Trophoblast cell (in vitro differentiated cells and primary cell): Measurements from ENCODE around the gene DUSP1. TPM values are rescaled to one million over a fixed set of nuclear protein-coding genes. Genes with fewer than 3 reads are reported as not detected.

ENCODE experiments used
- DNase-seq, 2 donors: peaks; one replicate each; pipeline ENCODE4 v3.0.0-alpha.2; 2016
- H2AFZ ChIP-seq: 2 replicates; pipeline ENCODE4 v1.6.1; 2013; ENCODE audit warnings: low read length, moderate library complexity, mild to moderate bottlenecking; ENCODE audit not compliant: insufficient read depth, poor library complexity
- H2AK5ac ChIP-seq: 2 replicates; pipeline ENCODE4 v1.6.1; 2013; ENCODE audit warnings: mild to moderate bottlenecking, low read length
- H2BK120ac ChIP-seq: 2 replicates; pipeline ENCODE4 v1.6.1; 2013; ENCODE audit warnings: low read length, mild to moderate bottlenecking, moderate library complexity; ENCODE audit not compliant: insufficient read depth, poor library complexity
- H2BK12ac ChIP-seq: 2 replicates; pipeline ENCODE4 v1.6.1; 2013; ENCODE audit warnings: mild to moderate bottlenecking, low read length, moderate library complexity
- H2BK5ac ChIP-seq: 2 replicates; pipeline ENCODE4 v1.6.1; 2013; ENCODE audit warnings: low read length, low read depth, moderate library complexity, mild to moderate bottlenecking; ENCODE audit not compliant: poor library complexity
- H3K14ac ChIP-seq: 2 replicates; pipeline ENCODE4 v1.6.1; 2013; ENCODE audit warnings: mild to moderate bottlenecking, low read length
- H3K18ac ChIP-seq: 2 replicates; pipeline ENCODE4 v1.6.1; 2013; ENCODE audit warnings: mild to moderate bottlenecking, low read length
- H3K23ac ChIP-seq: 2 replicates; pipeline ENCODE4 v1.6.1; 2013; ENCODE audit warnings: low read length
- H3K27ac ChIP-seq: 2 replicates; pipeline ENCODE4 v1.5.1; 2013; ENCODE audit warnings: low read depth, mild to moderate bottlenecking, inconsistent platforms, low read length, moderate library complexity
- H3K27me3 ChIP-seq: 2 replicates; pipeline ENCODE4 v1.6.1; 2013; ENCODE audit warnings: inconsistent platforms, mild to moderate bottlenecking, low read length, moderate library complexity; ENCODE audit not compliant: insufficient read depth
- H3K36me3 ChIP-seq, 2 experiments: 1 replicate in 1 of 2; 2 replicates in 1 of 2; pipeline ENCODE4 v1.6.1; 2013; ENCODE audit warnings: low read length in 2 of 2, mild to moderate bottlenecking in 2 of 2, moderate library complexity in 1 of 2; ENCODE audit not compliant: insufficient read depth in 2 of 2, control insufficient read depth in 1 of 2
- H3K4ac ChIP-seq: 2 replicates; pipeline ENCODE4 v1.6.1; 2013; ENCODE audit warnings: low read depth, mild to moderate bottlenecking, low read length, moderate library complexity
- H3K4me1 ChIP-seq, 2 experiments: 1 replicate in 1 of 2; 2 replicates in 1 of 2; pipeline ENCODE4 v1.6.1; 2013; ENCODE audit warnings: low read length in 2 of 2, mild to moderate bottlenecking in 2 of 2, moderate library complexity in 1 of 2; ENCODE audit not compliant: insufficient read depth in 2 of 2, control insufficient read depth in 1 of 2
- H3K4me2 ChIP-seq: 2 replicates; pipeline ENCODE4 v1.6.1; 2013; ENCODE audit warnings: inconsistent platforms, mild to moderate bottlenecking, low read length, moderate library complexity
- H3K4me3 ChIP-seq: 2 replicates; pipeline ENCODE4 v1.5.1; 2013; ENCODE audit warnings: mild to moderate bottlenecking, low read depth, low read length, inconsistent platforms
- H3K79me1 ChIP-seq: one replicate; pipeline ENCODE4 v1.6.1; 2013; ENCODE audit warnings: low read length
- H3K79me2 ChIP-seq: 2 replicates; pipeline ENCODE4 v1.6.1; 2013; ENCODE audit warnings: low read length, mild to moderate bottlenecking; ENCODE audit not compliant: control insufficient read depth, insufficient read depth, poor library complexity
- H3K9ac ChIP-seq: 2 replicates; pipeline ENCODE4 v1.6.1; 2013; ENCODE audit warnings: mild to moderate bottlenecking, low read length
- H3K9me3 ChIP-seq: 2 replicates; pipeline ENCODE4 v1.6.1; 2013; ENCODE audit warnings: low read depth, mild to moderate bottlenecking, control low read depth, inconsistent platforms, low read length; ENCODE audit not compliant: insufficient read depth
- H4K12ac ChIP-seq: 2 replicates; pipeline ENCODE4 v1.6.1; 2013; ENCODE audit warnings: low read depth, mild to moderate bottlenecking, low read length, moderate library complexity
- H4K8ac ChIP-seq: 2 replicates; pipeline ENCODE4 v1.6.1; 2013; ENCODE audit warnings: low read depth, mild to moderate bottlenecking, low read length, moderate library complexity
- H4K91ac ChIP-seq: one replicate; pipeline ENCODE4 v1.6.1; 2013; ENCODE audit warnings: low read depth, mild to moderate bottlenecking, low read length, moderate library complexity
- WGBS: extraction: QIAGEN DNeasy Blood & Tissue Kit; methylation state at CpG from one replicate; pipeline ENCODE4 v1.1.7; 2013; ENCODE audit warnings: missing lambda C conversion rate; ENCODE audit not compliant: insufficient read length, insufficient coverage; ENCODE audit errors: extremely low coverage; 5-methylcytosine and 5-hydroxymethylcytosine counted together
- polyA plus RNA-seq: library from polyadenylated mRNA; stranded (reverse); fragments of 200-250 nt; gene quantifications from 2 replicates; pipeline ENCODE4 v1.2.3, GENCODE V29; 2013

The DUSP1 gene
- polyA plus RNA-seq, result 12.0 and 12.4 TPM in 2 replicates

- Histone ChIP-seq H2AK5ac (peak within 1 kb of the TSS; percentile 93), H2BK5ac (peak within 1 kb of the TSS; percentile 92), H3K4me1 (peaks cover 13 to 18% of the 10 kb centered on the region in 2 experiments), H3K79me1 (peaks cover 19% of the 10 kb centered on the region), H3K27ac (peak within 1 kb of the TSS; percentile 74), H3K4me2 (peak within 1 kb of the TSS; percentile 87), H3K4ac (peak within 1 kb of the TSS; percentile 94), H3K23ac (no peak within 1 kb of the TSS), H4K91ac (peak within 1 kb of the TSS; percentile 97), H3K79me2 (peaks cover 10% of the 10 kb centered on the region), H3K18ac (peak within 1 kb of the TSS; percentile 99), H3K9ac (peak within 1 kb of the TSS; percentile 96), H4K8ac (peak within 1 kb of the TSS; percentile 92), H3K27me3 (no peaks in the 10 kb centered on the region), H4K12ac (peak within 1 kb of the TSS; percentile 94), H2BK12ac (peak within 1 kb of the TSS; percentile 67), H2BK120ac (peak within 1 kb of the TSS; percentile 97), H3K9me3 (no peaks in the 10 kb centered on the region), H3K4me3 (peak within 1 kb of the TSS; percentile 82), H2AFZ (peak within 1 kb of the TSS; percentile 89), H3K36me3 (peaks cover 10 to 16% of the 10 kb centered on the region in 2 experiments), H3K14ac (peak within 1 kb of the TSS; percentile 99)
- DNase-seq, result peak; percentile 96 to 99
- WGBS, result no CpG with 5 or more reads among the region's 89 CpGs
These were observed at the start of gene DUSP1 for GRCh38 chr5:172770675-172771438. TSS of gene DUSP1 (minus strand) at chr5:172771195. CDS start at chr5:172770952, 243 bp downstream.

- Histone ChIP-seq H2BK120ac (no peak overlapping the region), H3K9me3 (no peaks in the 10 kb centered on the region), H2BK5ac (no peak overlapping the region), H3K36me3 (no peaks in the 10 kb centered on the region), H3K9ac (no peak overlapping the region), H3K4me1 (no peaks in the 10 kb centered on the region), H3K14ac (no peak overlapping the region), H3K23ac (no peak overlapping the region), H2AFZ (no peak overlapping the region), H3K4me2 (no peak overlapping the region), H3K27me3 (no peaks in the 10 kb centered on the region), H4K91ac (no peak overlapping the region), H4K12ac (no peak overlapping the region), H3K4me3 (no peak overlapping the region), H3K79me1 (no peaks in the 10 kb centered on the region), H2AK5ac (no peak overlapping the region), H2BK12ac (no peak overlapping the region), H3K4ac (no peak overlapping the region), H3K27ac (no peak overlapping the region), H3K18ac (no peak overlapping the region), H4K8ac (no peak overlapping the region), H3K79me2 (no peaks in the 10 kb centered on the region)
- no CpG with 5 or more reads among the region's 16 CpGs for WGBS
- peak in 1 of 2 donors; percentile 30 for DNase-seq
These were observed 49.2 kb upstream of the DUSP1 start for GRCh38 chr5:172820046-172820767.

GRCh38 chr5:172819569-172819968, 48.6 kb upstream of the DUSP1 start:
- Histone ChIP-seq H4K8ac (no peak overlapping the region), H3K79me2 (no peaks in the 10 kb centered on the region), H3K27ac (no peak overlapping the region), H3K4me2 (no peak overlapping the region), H3K9ac (no peak overlapping the region), H2AFZ (no peak overlapping the region), H3K4me3 (no peak overlapping the region), H3K14ac (no peak overlapping the region), H3K23ac (no peak overlapping the region), H3K27me3 (no peaks in the 10 kb centered on the region), H4K91ac (no peak overlapping the region), H2BK120ac (no peak overlapping the region), H2BK5ac (no peak overlapping the region), H3K36me3 (no peaks in the 10 kb centered on the region), H3K4me1 (no peaks in the 10 kb centered on the region), H2BK12ac (no peak overlapping the region), H3K79me1 (no peaks in the 10 kb centered on the region), H3K18ac (no peak overlapping the region), H3K9me3 (no peaks in the 10 kb centered on the region), H3K4ac (no peak overlapping the region), H4K12ac (no peak overlapping the region), H2AK5ac (no peak overlapping the region)
- DNase-seq, result no peak
- no CpG with 5 or more reads among the region's 3 CpGs for WGBS

GRCh38 chr5:172818081-172818480, 47.1 kb upstream of the DUSP1 start:
- no peaks in the 10 kb centered on the region for H3K79me2 ChIP-seq
- no peak overlapping the region for H2AK5ac ChIP-seq
- DNase-seq, result no peak
- no peaks in the 10 kb centered on the region for H3K4me1 ChIP-seq
- H2BK12ac ChIP-seq, result no peak overlapping the region
- H3K9ac ChIP-seq, result no peak overlapping the region
- H4K12ac ChIP-seq, result no peak overlapping the region
- no peak overlapping the region for H3K4me3 ChIP-seq
- no peak overlapping the region for H3K23ac ChIP-seq
- no peak overlapping the region for H4K91ac ChIP-seq
- no peaks in the 10 kb centered on the region for H3K79me1 ChIP-seq
- H4K8ac ChIP-seq, result no peak overlapping the region
- no CpG with 5 or more reads among the region's 3 CpGs for WGBS
- no peak overlapping the region for H2BK5ac ChIP-seq
- no peaks in the 10 kb centered on the region for H3K9me3 ChIP-seq
- H3K36me3 ChIP-seq, result no peaks in the 10 kb centered on the region
- H3K4ac ChIP-seq, result no peak overlapping the region
- no peak overlapping the region for H3K27ac ChIP-seq
- no peak overlapping the region for H3K18ac ChIP-seq
- H3K4me2 ChIP-seq, result no peak overlapping the region
- no peak overlapping the region for H2AFZ ChIP-seq
- H2BK120ac ChIP-seq, result no peak overlapping the region
- no peaks in the 10 kb centered on the region for H3K27me3 ChIP-seq
- no peak overlapping the region for H3K14ac ChIP-seq
